Measurements from ENCODE around the gene GRK2. TPM values are rescaled to one million over a fixed set of nuclear protein-coding genes. Genes with fewer than 3 reads are reported as not detected.

Gene GRK2
- total and polyA plus RNA-seq, 2 of the 13 experiments (the other 11 are each of a cell fraction or from before 2014, with no cell fraction given) = 31.3 to 42.4 TPM

DNA sequence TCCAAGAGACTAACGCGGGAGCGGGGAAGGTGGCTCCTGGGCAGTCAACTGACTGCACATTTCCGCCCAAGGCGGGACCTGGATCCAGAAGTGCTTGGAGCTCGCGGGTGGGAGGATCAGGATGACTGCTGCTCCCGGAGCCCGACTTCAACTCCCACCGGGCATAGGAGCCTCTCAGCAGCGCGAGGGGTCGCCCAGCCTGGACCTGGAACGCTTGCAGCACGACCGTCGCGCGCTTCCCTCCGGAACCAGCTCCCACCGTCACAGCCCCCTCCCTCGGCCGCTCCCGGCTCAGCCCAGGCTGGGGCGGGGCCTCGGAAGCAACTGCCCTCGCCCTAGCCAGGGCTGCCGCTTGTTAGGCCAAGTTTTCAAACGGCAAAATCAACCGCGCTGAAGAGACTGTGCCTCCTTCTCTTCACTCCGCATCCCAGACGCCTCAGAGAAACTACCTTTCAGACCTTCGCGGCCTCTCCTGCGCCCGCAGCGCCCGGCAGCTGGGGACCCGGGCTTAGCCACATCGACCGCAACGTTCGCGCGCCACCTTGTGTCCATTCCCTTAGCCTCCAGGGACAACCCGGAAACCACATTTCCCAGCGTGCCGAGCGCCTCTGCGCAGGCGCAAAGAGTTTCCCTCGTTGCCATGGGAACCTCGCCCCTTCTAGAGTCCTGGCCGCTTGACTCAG is 51.1 kb downstream of the GRK2 start (continued):
- TF ChIP-seq ZNF142 (CRISPR knock-in tag; IDR thresholded peaks at IDR 0.05) = no peak
- TF ChIP-seq SMAD1 (CRISPR knock-in tag; IDR thresholded peaks at IDR 0.05; ENCODE audit: borderline replicate concordance, low read depth) = no peak
- no peak; the same call in 1 of the 2 replicates for TF ChIP-seq HOXA5 (CRISPR knock-in tag; IDR thresholded peaks at IDR 0.05)
- peak; percentile 74 for TF ChIP-seq MED8 (CRISPR knock-in tag; IDR thresholded peaks at IDR 0.05; ENCODE audit: insufficient replicate concordance)
- 0 out of 2 replicates have a peak, but pooled peaks have one; percentile 19 for TF ChIP-seq NFE2L2 (IDR thresholded peaks at IDR 0.05; ENCODE audit: low read length)
- TF ChIP-seq NFKB2 (CRISPR knock-in tag; IDR thresholded peaks at IDR 0.05; ENCODE audit: borderline replicate concordance) = peak; percentile 46; the same call in 1 of the 2 replicates
- no peak for TF ChIP-seq ZNF432 (CRISPR knock-in tag; IDR thresholded peaks at IDR 0.05; ENCODE audit: borderline replicate concordance)
- no peak; the same call in 1 of the 2 replicates for TF ChIP-seq ZNF274 (CRISPR knock-in tag; IDR thresholded peaks at IDR 0.05)
- TF ChIP-seq MZF1 (CRISPR knock-in tag; IDR thresholded peaks at IDR 0.05; ENCODE audit: borderline replicate concordance) = no peak
- TF ChIP-seq KDM5B (CRISPR knock-in tag; IDR thresholded peaks at IDR 0.05; ENCODE audit: borderline replicate concordance) = peak; percentile 78
- no peak for TF ChIP-seq ZNF589 (CRISPR knock-in tag; conservative IDR thresholded peaks at IDR 0.05)
- TF ChIP-seq PATZ1 (CRISPR knock-in tag; IDR thresholded peaks at IDR 0.05) = peak; percentile 27; the same call in 1 of the 2 replicates
- no peak for TF ChIP-seq ZBTB20 (CRISPR knock-in tag; IDR thresholded peaks at IDR 0.05; ENCODE audit: borderline replicate concordance, low read depth)
- 0 out of 2 replicates have a peak, but pooled peaks have one; percentile 49 for TF ChIP-seq PPARG (CRISPR knock-in tag; conservative IDR thresholded peaks at IDR 0.05)
- TF ChIP-seq, protein P1, sequence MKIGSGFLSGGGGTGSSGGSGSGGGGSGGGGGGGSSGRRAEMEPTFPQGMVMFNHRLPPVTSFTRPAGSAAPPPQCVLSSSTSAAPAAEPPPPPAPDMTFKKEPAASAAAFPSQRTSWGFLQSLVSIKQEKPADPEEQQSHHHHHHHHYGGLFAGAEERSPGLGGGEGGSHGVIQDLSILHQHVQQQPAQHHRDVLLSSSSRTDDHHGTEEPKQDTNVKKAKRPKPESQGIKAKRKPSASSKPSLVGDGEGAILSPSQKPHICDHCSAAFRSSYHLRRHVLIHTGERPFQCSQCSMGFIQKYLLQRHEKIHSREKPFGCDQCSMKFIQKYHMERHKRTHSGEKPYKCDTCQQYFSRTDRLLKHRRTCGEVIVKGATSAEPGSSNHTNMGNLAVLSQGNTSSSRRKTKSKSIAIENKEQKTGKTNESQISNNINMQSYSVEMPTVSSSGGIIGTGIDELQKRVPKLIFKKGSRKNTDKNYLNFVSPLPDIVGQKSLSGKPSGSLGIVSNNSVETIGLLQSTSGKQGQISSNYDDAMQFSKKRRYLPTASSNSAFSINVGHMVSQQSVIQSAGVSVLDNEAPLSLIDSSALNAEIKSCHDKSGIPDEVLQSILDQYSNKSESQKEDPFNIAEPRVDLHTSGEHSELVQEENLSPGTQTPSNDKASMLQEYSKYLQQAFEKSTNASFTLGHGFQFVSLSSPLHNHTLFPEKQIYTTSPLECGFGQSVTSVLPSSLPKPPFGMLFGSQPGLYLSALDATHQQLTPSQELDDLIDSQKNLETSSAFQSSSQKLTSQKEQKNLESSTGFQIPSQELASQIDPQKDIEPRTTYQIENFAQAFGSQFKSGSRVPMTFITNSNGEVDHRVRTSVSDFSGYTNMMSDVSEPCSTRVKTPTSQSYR (CRISPR knock-in tag; IDR thresholded peaks at IDR 0.05; ENCODE audit: borderline replicate concordance) = no peak; the same call in 1 of the 2 replicates
- TF ChIP-seq SP5 (CRISPR knock-in tag; IDR thresholded peaks at IDR 0.05; ENCODE audit: borderline replicate concordance, low read depth) = peak; percentile 8; the same call in 1 of the 2 replicates

Data from HepG2 (cell line).